ENCODE data around the gene ANKRD13A.
A peak's percentile ranks its signal among the peaks of the same experiment; 100 is the strongest.

ANKRD13A gene

GRCh38 chr12:109994401-109995175 lies 4.6 kb upstream of the ANKRD13A start:
- peak overlapping the region; percentile 86 for H3K27ac ChIP-seq
- no peak for TF ChIP-seq CTCF (conservative IDR thresholded peaks at IDR 0.05)

GRCh38 chr12:109995361-109995685 lies 3.9 kb upstream of the ANKRD13A start:
- no peak for TF ChIP-seq CTCF (conservative IDR thresholded peaks at IDR 0.05)
- peak overlapping the region; percentile 86 for H3K27ac ChIP-seq

DNA sequence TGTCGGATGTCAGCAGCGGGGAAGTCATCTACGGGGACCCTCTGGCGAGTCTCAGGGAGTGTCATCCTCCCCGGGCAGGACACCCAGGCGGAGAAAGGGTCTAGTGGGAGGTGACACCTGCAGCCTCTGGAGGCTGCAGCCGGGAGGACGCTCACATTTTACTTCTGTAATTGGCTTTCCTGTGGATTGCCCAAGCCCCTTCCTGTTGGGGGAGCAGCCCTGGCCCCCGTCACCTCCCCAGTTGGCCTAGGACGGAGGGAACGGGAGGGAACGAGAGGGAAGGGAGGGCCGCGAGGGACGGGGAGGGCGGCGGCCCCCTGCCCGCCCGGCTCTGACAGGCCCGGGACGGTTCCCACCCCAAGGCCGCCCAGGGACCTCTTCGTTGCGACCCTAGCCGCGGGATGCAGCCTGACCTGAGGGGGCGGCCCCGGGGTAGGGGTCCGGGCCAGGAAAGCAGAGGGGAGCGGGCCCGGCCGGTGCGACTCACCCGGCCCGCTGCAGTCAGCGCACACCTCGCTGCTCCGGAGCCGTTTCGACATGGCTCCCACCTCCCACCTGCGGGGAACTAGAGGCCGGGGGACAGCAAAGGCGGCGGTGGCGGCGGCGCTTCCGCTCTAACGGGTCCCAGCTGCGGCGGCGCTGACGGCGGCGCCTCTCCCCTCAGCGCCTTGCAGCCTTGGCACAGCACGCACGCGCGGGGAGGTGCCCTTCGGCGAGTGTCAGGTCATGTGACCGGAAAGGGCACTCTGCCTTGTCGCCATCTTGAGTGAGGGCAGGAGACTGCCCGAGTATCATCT lies 3.3 kb upstream of the ANKRD13A start, which contains the start of gene GIT2:
GIT2 (minus strand) TSS at position 683 of the 797 bp plus-strand sequence; CDS start at position 539, 144 bp downstream.
- TF ChIP-seq CTCF (conservative IDR thresholded peaks at IDR 0.05): 0 out of 2 replicates have a peak, but pooled peaks have one; percentile 14
- H3K27ac ChIP-seq: peak within 1 kb of the TSS; percentile 86

DNA sequence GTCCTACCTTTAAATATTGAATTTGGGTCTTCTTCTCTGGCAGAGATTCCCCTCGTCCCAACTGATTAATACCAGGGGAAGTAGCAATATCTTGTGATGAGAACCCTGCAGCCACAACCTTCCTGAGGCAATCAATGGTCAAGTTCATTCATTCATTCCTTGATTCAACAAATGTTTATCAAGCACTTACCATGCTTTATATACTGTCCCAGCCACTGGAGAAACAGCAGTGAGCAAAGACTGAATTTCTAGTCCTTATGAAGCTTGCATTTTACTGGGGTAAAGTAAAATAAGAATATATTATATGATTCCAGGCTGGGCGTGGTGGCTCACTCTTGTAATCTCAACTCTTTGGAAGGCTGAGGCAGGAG lies 2.8 kb upstream of the ANKRD13A start:
- TF ChIP-seq CTCF (conservative IDR thresholded peaks at IDR 0.05): no peak
- H3K27ac ChIP-seq: peak overlapping the region; percentile 86

GRCh38 chr12:109997393-109997792 lies 1.8 kb upstream of the ANKRD13A start:
- no peak for TF ChIP-seq CTCF (conservative IDR thresholded peaks at IDR 0.05)
- H3K27ac ChIP-seq: no peak overlapping the region

GRCh38 chr12:109998241-109998903 lies 858 bp upstream of the ANKRD13A start:
- TF ChIP-seq CTCF (conservative IDR thresholded peaks at IDR 0.05): no peak
- H3K27ac ChIP-seq: peak overlapping the region; percentile 95

DNA sequence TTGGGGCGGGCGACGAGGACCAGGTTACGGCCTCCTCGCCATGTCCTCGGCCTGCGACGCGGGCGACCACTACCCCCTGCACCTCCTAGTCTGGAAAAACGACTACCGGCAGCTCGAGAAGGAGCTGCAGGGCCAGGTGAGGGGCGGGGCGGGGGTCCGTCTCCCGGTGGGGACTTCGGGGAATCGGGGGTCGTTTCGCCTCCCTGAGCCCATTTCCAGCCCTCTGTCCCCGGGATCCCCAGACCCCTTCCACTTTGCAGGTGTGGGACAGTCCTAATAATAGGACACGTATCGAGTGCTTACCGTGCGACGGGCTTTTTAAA lies 380 bp downstream of the ANKRD13A start:
- H3K27ac ChIP-seq: peak overlapping the region; percentile 95

More for the DNA sequence above, 380 bp downstream of the ANKRD13A start:
- TF ChIP-seq CTCF (conservative IDR thresholded peaks at IDR 0.05): no peak
